ENCODE results near the gene SCAMP2. TPM values are rescaled to one million over a fixed set of nuclear protein-coding genes. Genes with fewer than 3 reads are reported as not detected.

Gene SCAMP2
- total RNA-seq, 1 experiment from 2014 or later: 94.4 TPM

DNA sequence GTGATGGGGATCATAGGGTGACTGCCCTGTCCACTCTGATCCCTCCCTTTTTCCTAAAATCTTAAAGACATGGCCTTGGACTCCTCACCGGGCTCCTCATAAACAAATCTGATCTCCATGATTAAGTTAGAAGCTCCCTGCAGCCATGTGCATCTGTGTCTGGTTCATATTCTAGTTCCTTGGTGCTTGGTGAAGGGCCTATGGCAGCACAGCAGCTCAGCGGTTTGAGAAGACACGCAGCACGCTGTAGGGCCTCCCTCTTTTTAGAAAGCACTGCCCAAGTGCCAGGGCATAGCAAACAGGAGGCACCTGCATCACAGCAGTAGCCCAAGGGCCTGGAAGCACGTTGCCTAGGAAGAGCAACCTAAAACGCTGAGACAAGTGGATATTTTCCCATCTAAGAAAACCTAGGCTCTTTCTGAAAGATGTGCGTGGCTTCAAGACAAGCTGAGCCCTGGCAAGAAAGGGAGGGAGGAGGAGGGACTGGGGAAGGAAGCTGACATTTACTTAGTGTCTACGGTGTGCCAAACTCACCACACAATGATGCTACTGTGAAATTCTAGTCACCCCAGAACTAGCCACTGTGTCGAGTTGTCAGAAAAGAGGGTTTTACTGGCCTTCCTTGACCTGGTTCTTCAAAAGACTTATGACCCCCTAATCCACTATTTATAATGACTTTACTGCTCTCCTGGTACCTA is 15.3 kb downstream of the SCAMP2 start:
- peak overlapping the region; percentile 30 for H3K27ac ChIP-seq (ENCODE audit: low read depth, low read length, poor library complexity, severe bottlenecking)
- no peak for DNase-seq (ENCODE audit: low spot score)
- H3K36me3 ChIP-seq (ENCODE audit: insufficient read depth, low read length, poor library complexity, severe bottlenecking): peaks cover 17% of the 10 kb centered on the region
- BruUV-seq (replicated peaks): no TSS peak
- no peaks in the 10 kb centered on the region for H3K27me3 ChIP-seq (replicated peaks; ENCODE audit: insufficient read depth, low read depth, low read length, poor library complexity)
- no peaks in the 10 kb centered on the region for H3K4me1 ChIP-seq (ENCODE audit: insufficient read depth, low read length, poor library complexity, severe bottlenecking)
- ChIA-PET CTCF (no interaction called here), POLR2A (ENCODE audit: low non-redundant PET) (no interaction called here)
- no peak overlapping the region for H3K4me3 ChIP-seq (ENCODE audit: low read depth, low read length, poor library complexity, severe bottlenecking)
- intact Hi-C loops (cut with micrococcal nuclease; ENCODE audit: unreplicated experiment): no loop called here
- no peaks in the 10 kb centered on the region for H3K9me3 ChIP-seq (ENCODE audit: low read depth, low read length, poor library complexity, severe bottlenecking)
- no peak for TF ChIP-seq EZH2 (IDR thresholded peaks at IDR 0.05; ENCODE audit: borderline replicate concordance, low read depth, low read length, poor library complexity, severe bottlenecking)
- TF ChIP-seq, protein P1, sequence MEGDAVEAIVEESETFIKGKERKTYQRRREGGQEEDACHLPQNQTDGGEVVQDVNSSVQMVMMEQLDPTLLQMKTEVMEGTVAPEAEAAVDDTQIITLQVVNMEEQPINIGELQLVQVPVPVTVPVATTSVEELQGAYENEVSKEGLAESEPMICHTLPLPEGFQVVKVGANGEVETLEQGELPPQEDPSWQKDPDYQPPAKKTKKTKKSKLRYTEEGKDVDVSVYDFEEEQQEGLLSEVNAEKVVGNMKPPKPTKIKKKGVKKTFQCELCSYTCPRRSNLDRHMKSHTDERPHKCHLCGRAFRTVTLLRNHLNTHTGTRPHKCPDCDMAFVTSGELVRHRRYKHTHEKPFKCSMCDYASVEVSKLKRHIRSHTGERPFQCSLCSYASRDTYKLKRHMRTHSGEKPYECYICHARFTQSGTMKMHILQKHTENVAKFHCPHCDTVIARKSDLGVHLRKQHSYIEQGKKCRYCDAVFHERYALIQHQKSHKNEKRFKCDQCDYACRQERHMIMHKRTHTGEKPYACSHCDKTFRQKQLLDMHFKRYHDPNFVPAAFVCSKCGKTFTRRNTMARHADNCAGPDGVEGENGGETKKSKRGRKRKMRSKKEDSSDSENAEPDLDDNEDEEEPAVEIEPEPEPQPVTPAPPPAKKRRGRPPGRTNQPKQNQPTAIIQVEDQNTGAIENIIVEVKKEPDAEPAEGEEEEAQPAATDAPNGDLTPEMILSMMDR (conservative IDR thresholded peaks at IDR 0.05; ENCODE audit: low read depth, low read length): no peak

DNA sequence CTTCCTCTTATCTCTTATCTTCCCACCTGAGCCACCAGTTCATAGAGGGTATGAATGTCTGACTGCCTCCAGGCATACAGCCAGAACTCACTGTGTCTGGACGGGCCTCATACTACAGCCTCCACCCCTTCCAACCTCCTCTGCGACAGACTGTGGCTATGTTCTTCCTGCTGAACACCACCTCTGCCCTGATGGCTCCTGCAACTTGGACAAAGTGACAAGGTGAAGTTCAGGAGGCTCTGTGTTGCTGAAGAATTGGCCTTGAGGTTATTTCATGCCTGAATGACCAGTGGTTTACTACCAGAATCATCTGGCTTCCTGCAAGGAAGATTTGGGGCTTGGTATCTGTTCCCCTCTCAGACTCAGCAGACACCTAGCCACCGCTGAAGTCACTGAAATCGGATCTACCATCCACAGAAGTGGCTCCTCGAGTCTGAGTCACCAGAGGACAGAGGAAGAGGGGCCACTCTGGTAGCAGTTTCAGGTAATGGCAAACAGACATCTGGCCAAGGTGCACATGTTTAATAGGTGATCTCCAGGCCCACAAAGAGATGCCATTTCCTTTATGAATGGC is 16.0 kb downstream of the SCAMP2 start:
- intact Hi-C loops (cut with micrococcal nuclease; ENCODE audit: unreplicated experiment): no loop called here
- Histone ChIP-seq H3K9me3 (ENCODE audit: low read depth, low read length, poor library complexity, severe bottlenecking) (no peaks in the 10 kb centered on the region), H3K27me3 (replicated peaks; ENCODE audit: insufficient read depth, low read depth, low read length, poor library complexity) (no peaks in the 10 kb centered on the region), H3K4me1 (ENCODE audit: insufficient read depth, low read length, poor library complexity, severe bottlenecking) (no peaks in the 10 kb centered on the region), H3K4me3 (ENCODE audit: low read depth, low read length, poor library complexity, severe bottlenecking) (no peak overlapping the region), H3K27ac (ENCODE audit: low read depth, low read length, poor library complexity, severe bottlenecking) (peak overlapping the region; percentile 30), H3K36me3 (ENCODE audit: insufficient read depth, low read length, poor library complexity, severe bottlenecking) (peaks cover 22% of the 10 kb centered on the region)
- no peak for DNase-seq (ENCODE audit: low spot score)
- no TSS peak for BruUV-seq (replicated peaks)
- POLR2A ChIA-PET (ENCODE audit: low non-redundant PET): no interaction called here
- TF ChIP-seq, protein P1 (conservative IDR thresholded peaks at IDR 0.05; ENCODE audit: low read depth, low read length): no peak
- TF ChIP-seq EZH2 (IDR thresholded peaks at IDR 0.05; ENCODE audit: borderline replicate concordance, low read depth, low read length, poor library complexity, severe bottlenecking): no peak
- CTCF ChIA-PET: no interaction called here

DNA sequence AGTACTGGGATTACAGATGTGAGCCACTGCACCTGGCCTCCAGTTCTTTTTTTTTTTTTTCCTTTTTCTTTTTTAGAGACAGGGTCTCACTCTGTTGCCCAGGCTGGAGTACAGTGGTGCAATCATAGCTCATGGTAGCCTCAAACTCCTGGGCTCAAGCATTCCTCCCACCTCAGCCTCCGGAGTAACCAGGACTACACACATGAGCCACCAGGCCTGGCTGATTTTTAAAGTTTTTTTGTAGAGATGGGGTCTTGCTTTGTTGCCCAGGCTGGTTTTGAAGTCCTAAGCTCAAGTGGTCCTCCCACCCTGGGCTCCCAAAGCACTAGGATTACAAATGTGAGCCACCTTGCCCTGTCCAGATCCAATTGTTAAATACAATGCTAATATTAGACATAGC is 16.6 kb downstream of the SCAMP2 start:
- TF ChIP-seq, protein P1 (conservative IDR thresholded peaks at IDR 0.05; ENCODE audit: low read depth, low read length): no peak
- TF ChIP-seq EZH2 (IDR thresholded peaks at IDR 0.05; ENCODE audit: borderline replicate concordance, low read depth, low read length, poor library complexity, severe bottlenecking): no peak
- CTCF ChIA-PET: no interaction called here
- POLR2A ChIA-PET (ENCODE audit: low non-redundant PET): no interaction called here
- no peak overlapping the region for H3K4me3 ChIP-seq (ENCODE audit: low read depth, low read length, poor library complexity, severe bottlenecking)
- no peak for DNase-seq (ENCODE audit: low spot score)
- intact Hi-C loops (cut with micrococcal nuclease; ENCODE audit: unreplicated experiment): no loop called here
- peaks cover 28% of the 10 kb centered on the region for H3K36me3 ChIP-seq (ENCODE audit: insufficient read depth, low read length, poor library complexity, severe bottlenecking)
- H3K9me3 ChIP-seq (ENCODE audit: low read depth, low read length, poor library complexity, severe bottlenecking): no peaks in the 10 kb centered on the region
- no peak overlapping the region for H3K27ac ChIP-seq (ENCODE audit: low read depth, low read length, poor library complexity, severe bottlenecking)
- no peaks in the 10 kb centered on the region for H3K27me3 ChIP-seq (replicated peaks; ENCODE audit: insufficient read depth, low read depth, low read length, poor library complexity)
- no TSS peak for BruUV-seq (replicated peaks)
- no peaks in the 10 kb centered on the region for H3K4me1 ChIP-seq (ENCODE audit: insufficient read depth, low read length, poor library complexity, severe bottlenecking)
